HepG2 (cell line): ENCODE results near the gene CTSW. TPM values are rescaled to one million over a fixed set of nuclear protein-coding genes. Genes with fewer than 3 reads are reported as not detected.

Source experiments
- BHLHE40 ChIP-seq: IDR thresholded peaks from 2 replicates; pipeline ENCODE4 v1.6.1; 2011; ENCODE audit warnings: low read length, improper control_type of control experiment
- FOXO1 ChIP-seq: sonication (generic); formaldehyde crosslinking; IDR thresholded peaks from 2 replicates; pipeline ENCODE4 v1.4.0; 2020; ENCODE audit warnings: missing genetic modification reagents
- GATAD1 ChIP-seq: IDR thresholded peaks from 2 replicates; pipeline ENCODE4 v1.6.1; 2016; ENCODE audit warnings: missing genetic modification reagents, missing compliant biosample characterization
- HOXA9 ChIP-seq: sonication (generic); formaldehyde crosslinking; IDR thresholded peaks from 2 replicates; pipeline ENCODE4 v1.8.1; 2022; ENCODE audit warnings: missing genetic modification reagents, mild to moderate bottlenecking, moderate library complexity, borderline replicate concordance
- KDM6A ChIP-seq: IDR thresholded peaks from 2 replicates; pipeline ENCODE4 v1.6.1; 2016; ENCODE audit warnings: low read depth
- MBNL3 ChIP-seq: fragments of 250-450 bp; sonication (Bioruptor Pico); conservative IDR thresholded peaks from 2 replicates; pipeline ENCODE4 v1.8.0; 2022; ENCODE audit warnings: mild to moderate bottlenecking, inconsistent platforms
- MXD4 ChIP-seq: IDR thresholded peaks from 2 replicates; pipeline ENCODE4 v1.6.1; 2016; ENCODE audit warnings: mild to moderate bottlenecking, missing biosample characterization, missing genetic modification reagents
- NCOA5 ChIP-seq: sonication (generic); formaldehyde crosslinking; IDR thresholded peaks from 2 replicates; pipeline ENCODE4 v1.4.0; 2020; ENCODE audit warnings: missing genetic modification reagents
- SRY ChIP-seq: sonication (generic); formaldehyde crosslinking; IDR thresholded peaks from 2 replicates; pipeline ENCODE4 v1.8.0; 2022; ENCODE audit warnings: mild to moderate bottlenecking, missing genetic modification reagents
- YEATS2 ChIP-seq: sonication (generic); formaldehyde crosslinking; IDR thresholded peaks from 2 replicates; pipeline ENCODE4 v1.4.0; 2020; ENCODE audit warnings: missing genetic modification reagents, borderline replicate concordance
- ZNF10 ChIP-seq: sonication (generic); formaldehyde crosslinking; IDR thresholded peaks from 2 replicates; pipeline ENCODE4 v1.4.0; 2020; ENCODE audit warnings: mild to moderate bottlenecking, low read depth, missing genetic modification reagents, borderline replicate concordance
- ZNF296 ChIP-seq: sonication (generic); formaldehyde crosslinking; conservative IDR thresholded peaks from 2 replicates; pipeline ENCODE4 v1.5.0; 2020; ENCODE audit warnings: mild to moderate bottlenecking, missing genetic modification reagents
- ZNF570 ChIP-seq: sonication (generic); formaldehyde crosslinking; IDR thresholded peaks from 2 replicates; pipeline ENCODE4 v1.4.0; 2020; ENCODE audit warnings: mild to moderate bottlenecking, missing genetic modification reagents, borderline replicate concordance
- ZNF879 ChIP-seq: sonication (generic); formaldehyde crosslinking; IDR thresholded peaks from 2 replicates; pipeline ENCODE4 v1.8.1; 2023; ENCODE audit warnings: missing genetic modification reagents
- ZNF883 ChIP-seq: sonication (generic); formaldehyde crosslinking; IDR thresholded peaks from 2 replicates; pipeline ENCODE4 v1.5.1; 2020; ENCODE audit warnings: mild to moderate bottlenecking, missing genetic modification reagents; ENCODE audit errors: not compliant biosample characterization
- polyA plus RNA-seq, 8 experiments: library from polyadenylated mRNA; depleted of rRNA in 3 of 8; stranded (reverse) in 7 of 8; unstranded in 1 of 8; fragments of >200 nt; fragmentation: Illumina TruSeq in 4 of 8; extraction: Trizol in 4 of 8; gene quantifications; 2 replicates each; pipeline versions ENCODE4 v1.2.1 to v1.2.3, GENCODE V29; 2011 to 2016; ENCODE audit warnings: low read depth in 4 of 8, missing spikeins in 1 of 8, mixed read lengths in 1 of 8; ENCODE audit not compliant: insufficient read depth in 1 of 8
- total RNA-seq, 5 experiments: library from RNA; depleted of rRNA; stranded (reverse); fragments of >200 nt; fragmentation: Illumina TruSeq; extraction: Trizol; gene quantifications; 2 replicates each; pipeline ENCODE4 v1.2.3, GENCODE V29; 2016; ENCODE audit warnings: low read depth in 1 of 5
- TF ChIP-seq, protein P1 (sequence below): sonication (generic); formaldehyde crosslinking; IDR thresholded peaks from 2 replicates; pipeline ENCODE4 v1.8.1; 2022; ENCODE audit warnings: low read depth, mild to moderate bottlenecking, missing genetic modification reagents
- TF ChIP-seq, protein P2 (sequence below): sonication (generic); formaldehyde crosslinking; conservative IDR thresholded peaks from 2 replicates; pipeline ENCODE4 v1.8.1; 2023; ENCODE audit warnings: missing genetic modification reagents
- TF ChIP-seq, protein P3 (sequence below): sonication (generic); formaldehyde crosslinking; IDR thresholded peaks from 2 replicates; pipeline ENCODE4 v1.4.0; 2020; ENCODE audit warnings: mild to moderate bottlenecking, missing genetic modification reagents, borderline replicate concordance
- TF ChIP-seq, protein P4 (sequence below): IDR thresholded peaks from 2 replicates; pipeline ENCODE4 v1.6.1; 2018; ENCODE audit warnings: missing genetic modification reagents

The CTSW gene
- total and polyA plus RNA-seq, 2 of the 13 experiments (the other 11 are each of a cell fraction or from before 2014, with no cell fraction given): 0.09 TPM; not detected in 1

DNA sequence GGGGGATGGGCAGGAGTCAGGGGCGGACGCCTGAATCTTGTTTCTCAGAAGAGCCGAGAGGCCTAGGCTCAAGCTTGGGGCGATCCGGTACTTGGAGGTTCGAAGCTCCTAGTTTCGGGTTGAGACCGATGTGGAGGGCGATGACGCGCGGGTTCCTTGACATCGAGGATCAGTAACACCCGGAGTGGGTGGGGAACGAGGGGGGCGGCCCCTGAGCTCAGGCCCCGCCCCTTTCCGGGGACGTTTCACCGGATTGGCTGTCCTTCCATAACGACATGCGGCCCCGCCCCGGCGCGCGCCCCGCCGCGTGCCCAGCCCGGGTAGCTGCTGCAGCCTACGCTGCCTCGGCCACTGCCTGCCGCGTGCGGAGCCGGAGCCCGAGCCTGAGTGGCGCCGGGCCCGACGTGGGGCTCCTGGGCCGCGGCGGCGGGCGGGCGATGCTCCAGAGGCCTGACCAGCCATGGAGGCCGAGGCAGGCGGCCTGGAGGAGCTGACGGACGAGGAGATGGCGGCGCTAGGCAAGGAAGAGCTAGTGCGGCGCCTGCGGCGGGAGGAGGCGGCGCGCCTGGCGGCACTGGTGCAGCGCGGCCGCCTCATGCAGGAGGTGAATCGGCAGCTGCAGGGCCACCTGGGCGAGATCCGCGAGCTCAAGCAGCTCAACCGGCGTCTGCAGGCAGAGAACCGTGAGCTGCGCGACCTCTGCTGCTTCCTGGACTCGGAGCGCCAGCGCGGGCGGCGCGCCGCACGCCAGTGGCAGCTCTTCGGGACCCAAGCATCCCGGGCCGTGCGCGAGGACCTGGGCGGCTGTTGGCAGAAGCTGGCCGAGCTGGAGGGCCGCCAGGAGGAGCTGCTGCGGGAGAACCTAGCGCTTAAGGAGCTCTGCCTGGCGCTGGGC, 10.9 kb downstream of the CTSW start, which contains the start of gene CCDC85B (continued):
- no peak for TF ChIP-seq NCOA5 (CRISPR knock-in tag)
- no peak for TF ChIP-seq YEATS2 (CRISPR knock-in tag)
- TF ChIP-seq SRY: peak; percentile 95
- TF ChIP-seq ZNF296: no peak
- TF ChIP-seq ZNF883 (CRISPR knock-in tag): no peak
- peak; percentile 66; the same call in 1 of the 2 replicates for TF ChIP-seq ZNF879 (CRISPR knock-in tag)
- peak; percentile 85 for TF ChIP-seq BHLHE40
- TF ChIP-seq, protein P1, sequence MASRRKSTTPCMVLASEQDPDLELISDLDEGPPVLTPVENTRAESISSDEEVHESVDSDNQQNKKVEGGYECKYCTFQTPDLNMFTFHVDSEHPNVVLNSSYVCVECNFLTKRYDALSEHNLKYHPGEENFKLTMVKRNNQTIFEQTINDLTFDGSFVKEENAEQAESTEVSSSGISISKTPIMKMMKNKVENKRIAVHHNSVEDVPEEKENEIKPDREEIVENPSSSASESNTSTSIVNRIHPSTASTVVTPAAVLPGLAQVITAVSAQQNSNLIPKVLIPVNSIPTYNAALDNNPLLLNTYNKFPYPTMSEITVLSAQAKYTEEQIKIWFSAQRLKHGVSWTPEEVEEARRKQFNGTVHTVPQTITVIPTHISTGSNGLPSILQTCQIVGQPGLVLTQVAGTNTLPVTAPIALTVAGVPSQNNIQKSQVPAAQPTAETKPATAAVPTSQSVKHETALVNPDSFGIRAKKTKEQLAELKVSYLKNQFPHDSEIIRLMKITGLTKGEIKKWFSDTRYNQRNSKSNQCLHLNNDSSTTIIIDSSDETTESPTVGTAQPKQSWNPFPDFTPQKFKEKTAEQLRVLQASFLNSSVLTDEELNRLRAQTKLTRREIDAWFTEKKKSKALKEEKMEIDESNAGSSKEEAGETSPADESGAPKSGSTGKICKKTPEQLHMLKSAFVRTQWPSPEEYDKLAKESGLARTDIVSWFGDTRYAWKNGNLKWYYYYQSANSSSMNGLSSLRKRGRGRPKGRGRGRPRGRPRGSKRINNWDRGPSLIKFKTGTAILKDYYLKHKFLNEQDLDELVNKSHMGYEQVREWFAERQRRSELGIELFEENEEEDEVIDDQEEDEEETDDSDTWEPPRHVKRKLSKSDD: 0 out of 2 replicates have a peak, but pooled peaks have one; percentile 21
- TF ChIP-seq, protein P2, sequence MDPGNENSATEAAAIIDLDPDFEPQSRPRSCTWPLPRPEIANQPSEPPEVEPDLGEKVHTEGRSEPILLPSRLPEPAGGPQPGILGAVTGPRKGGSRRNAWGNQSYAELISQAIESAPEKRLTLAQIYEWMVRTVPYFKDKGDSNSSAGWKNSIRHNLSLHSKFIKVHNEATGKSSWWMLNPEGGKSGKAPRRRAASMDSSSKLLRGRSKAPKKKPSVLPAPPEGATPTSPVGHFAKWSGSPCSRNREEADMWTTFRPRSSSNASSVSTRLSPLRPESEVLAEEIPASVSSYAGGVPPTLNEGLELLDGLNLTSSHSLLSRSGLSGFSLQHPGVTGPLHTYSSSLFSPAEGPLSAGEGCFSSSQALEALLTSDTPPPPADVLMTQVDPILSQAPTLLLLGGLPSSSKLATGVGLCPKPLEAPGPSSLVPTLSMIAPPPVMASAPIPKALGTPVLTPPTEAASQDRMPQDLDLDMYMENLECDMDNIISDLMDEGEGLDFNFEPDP: no peak
- TF ChIP-seq, protein P3, sequence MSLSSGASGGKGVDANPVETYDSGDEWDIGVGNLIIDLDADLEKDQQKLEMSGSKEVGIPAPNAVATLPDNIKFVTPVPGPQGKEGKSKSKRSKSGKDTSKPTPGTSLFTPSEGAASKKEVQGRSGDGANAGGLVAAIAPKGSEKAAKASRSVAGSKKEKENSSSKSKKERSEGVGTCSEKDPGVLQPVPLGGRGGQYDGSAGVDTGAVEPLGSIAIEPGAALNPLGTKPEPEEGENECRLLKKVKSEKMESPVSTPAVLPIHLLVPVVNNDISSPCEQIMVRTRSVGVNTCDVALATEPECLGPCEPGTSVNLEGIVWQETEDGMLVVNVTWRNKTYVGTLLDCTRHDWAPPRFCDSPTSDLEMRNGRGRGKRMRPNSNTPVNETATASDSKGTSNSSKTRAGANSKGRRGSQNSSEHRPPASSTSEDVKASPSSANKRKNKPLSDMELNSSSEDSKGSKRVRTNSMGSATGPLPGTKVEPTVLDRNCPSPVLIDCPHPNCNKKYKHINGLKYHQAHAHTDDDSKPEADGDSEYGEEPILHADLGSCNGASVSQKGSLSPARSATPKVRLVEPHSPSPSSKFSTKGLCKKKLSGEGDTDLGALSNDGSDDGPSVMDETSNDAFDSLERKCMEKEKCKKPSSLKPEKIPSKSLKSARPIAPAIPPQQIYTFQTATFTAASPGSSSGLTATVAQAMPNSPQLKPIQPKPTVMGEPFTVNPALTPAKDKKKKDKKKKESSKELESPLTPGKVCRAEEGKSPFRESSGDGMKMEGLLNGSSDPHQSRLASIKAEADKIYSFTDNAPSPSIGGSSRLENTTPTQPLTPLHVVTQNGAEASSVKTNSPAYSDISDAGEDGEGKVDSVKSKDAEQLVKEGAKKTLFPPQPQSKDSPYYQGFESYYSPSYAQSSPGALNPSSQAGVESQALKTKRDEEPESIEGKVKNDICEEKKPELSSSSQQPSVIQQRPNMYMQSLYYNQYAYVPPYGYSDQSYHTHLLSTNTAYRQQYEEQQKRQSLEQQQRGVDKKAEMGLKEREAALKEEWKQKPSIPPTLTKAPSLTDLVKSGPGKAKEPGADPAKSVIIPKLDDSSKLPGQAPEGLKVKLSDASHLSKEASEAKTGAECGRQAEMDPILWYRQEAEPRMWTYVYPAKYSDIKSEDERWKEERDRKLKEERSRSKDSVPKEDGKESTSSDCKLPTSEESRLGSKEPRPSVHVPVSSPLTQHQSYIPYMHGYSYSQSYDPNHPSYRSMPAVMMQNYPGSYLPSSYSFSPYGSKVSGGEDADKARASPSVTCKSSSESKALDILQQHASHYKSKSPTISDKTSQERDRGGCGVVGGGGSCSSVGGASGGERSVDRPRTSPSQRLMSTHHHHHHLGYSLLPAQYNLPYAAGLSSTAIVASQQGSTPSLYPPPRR (CRISPR knock-in tag): no peak
- no peak for TF ChIP-seq MBNL3 (CRISPR knock-in tag)
- TF ChIP-seq ZNF570 (CRISPR knock-in tag): no peak
- TF ChIP-seq KDM6A (CRISPR knock-in tag): no peak
- TF ChIP-seq, protein P4, sequence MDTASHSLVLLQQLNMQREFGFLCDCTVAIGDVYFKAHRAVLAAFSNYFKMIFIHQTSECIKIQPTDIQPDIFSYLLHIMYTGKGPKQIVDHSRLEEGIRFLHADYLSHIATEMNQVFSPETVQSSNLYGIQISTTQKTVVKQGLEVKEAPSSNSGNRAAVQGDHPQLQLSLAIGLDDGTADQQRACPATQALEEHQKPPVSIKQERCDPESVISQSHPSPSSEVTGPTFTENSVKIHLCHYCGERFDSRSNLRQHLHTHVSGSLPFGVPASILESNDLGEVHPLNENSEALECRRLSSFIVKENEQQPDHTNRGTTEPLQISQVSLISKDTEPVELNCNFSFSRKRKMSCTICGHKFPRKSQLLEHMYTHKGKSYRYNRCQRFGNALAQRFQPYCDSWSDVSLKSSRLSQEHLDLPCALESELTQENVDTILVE (CRISPR knock-in tag): no peak
- no peak for TF ChIP-seq GATAD1 (CRISPR knock-in tag)
- TF ChIP-seq ZNF10 (CRISPR knock-in tag): no peak
- peak; percentile 32; the same call in 1 of the 2 replicates for TF ChIP-seq FOXO1
- TF ChIP-seq MXD4 (CRISPR knock-in tag): peak; percentile 63
- peak; percentile 62; the same call in 1 of the 2 replicates for TF ChIP-seq HOXA9 (CRISPR knock-in tag)
